Karpas-422 (cell line): ENCODE data around the gene NAT14. TPM values are rescaled to one million over a fixed set of nuclear protein-coding genes. Genes with fewer than 3 reads are reported as not detected.

Source experiments
- DNase-seq: peaks from one replicate; pipeline ENCODE4 v3.0.0-alpha.2; 2015
- H2AFZ ChIP-seq: fragments of 200-600 bp; sonication (generic); 2 replicates; pipeline ENCODE4 v1.6.1; 2014; ENCODE audit warnings: antibody characterized with exemption, low read length, mixed read lengths
- H3K27ac ChIP-seq: fragments of 200-600 bp; sonication (generic); 2 replicates; pipeline ENCODE4 v1.5.1; 2014; ENCODE audit warnings: mild to moderate bottlenecking, low read length, moderate library complexity
- H3K27me3 ChIP-seq: fragments of 200-600 bp; sonication (generic); 2 replicates; pipeline ENCODE4 v1.6.1; 2014; ENCODE audit warnings: low read length, mixed read lengths
- H3K36me3 ChIP-seq: fragments of 200-600 bp; sonication (generic); 2 replicates; pipeline ENCODE4 v1.6.1; 2014; ENCODE audit warnings: low read length, mixed read lengths; ENCODE audit not compliant: insufficient read depth
- H3K4me1 ChIP-seq: fragments of 200-600 bp; sonication (generic); 2 replicates; pipeline ENCODE4 v1.6.1; 2014; ENCODE audit warnings: mild to moderate bottlenecking, low read length, mixed read lengths
- H3K4me2 ChIP-seq: fragments of 200-600 bp; sonication (generic); 2 replicates; pipeline ENCODE4 v1.6.1; 2014; ENCODE audit warnings: low read length, low read depth, mild to moderate bottlenecking; ENCODE audit not compliant: poor library complexity, severe bottlenecking
- H3K4me3 ChIP-seq: fragments of 200-600 bp; sonication (generic); 2 replicates; pipeline ENCODE4 v1.5.1; 2014; ENCODE audit warnings: mild to moderate bottlenecking, antibody characterized with exemption, low read length, mixed read lengths
- H3K79me2 ChIP-seq: fragments of 200-600 bp; sonication (generic); 2 replicates; pipeline ENCODE4 v1.6.1; 2014; ENCODE audit warnings: mild to moderate bottlenecking, low read length, mixed read lengths
- H3K9ac ChIP-seq: fragments of 200-600 bp; sonication (generic); 2 replicates; pipeline ENCODE4 v1.6.0; 2014; ENCODE audit warnings: low read length
- H3K9me2 ChIP-seq: fragments of 200-600 bp; sonication (generic), shearing (Covaris generic); replicated peaks from 2 replicates; pipeline ENCODE4 v1.6.0; 2014; ENCODE audit warnings: mild to moderate bottlenecking, low read length, moderate library complexity; ENCODE audit not compliant: insufficient read depth
- H3K9me3 ChIP-seq: fragments of 300-700, 200-600 bp; sonication (generic); 2 replicates; pipeline ENCODE4 v1.6.1; 2014; ENCODE audit warnings: low read length, mixed read lengths
- H4K20me1 ChIP-seq: fragments of 200-600 bp; sonication (generic); 2 replicates; pipeline ENCODE4 v1.6.1; 2014; ENCODE audit warnings: mild to moderate bottlenecking, antibody characterized with exemption, low read length, low read depth; ENCODE audit not compliant: insufficient read depth
- total RNA-seq: library from RNA; depleted of rRNA; stranded (reverse); fragments of >200 nt; shearing (Covaris generic); gene quantifications from 2 replicates; pipeline ENCODE4 v1.2.3, GENCODE V29; 2014; ENCODE audit warnings: low replicate concordance; rRNA removed

Gene NAT14
- total RNA-seq, 1 experiment from 2014 or later, result 29.7 TPM

DNA sequence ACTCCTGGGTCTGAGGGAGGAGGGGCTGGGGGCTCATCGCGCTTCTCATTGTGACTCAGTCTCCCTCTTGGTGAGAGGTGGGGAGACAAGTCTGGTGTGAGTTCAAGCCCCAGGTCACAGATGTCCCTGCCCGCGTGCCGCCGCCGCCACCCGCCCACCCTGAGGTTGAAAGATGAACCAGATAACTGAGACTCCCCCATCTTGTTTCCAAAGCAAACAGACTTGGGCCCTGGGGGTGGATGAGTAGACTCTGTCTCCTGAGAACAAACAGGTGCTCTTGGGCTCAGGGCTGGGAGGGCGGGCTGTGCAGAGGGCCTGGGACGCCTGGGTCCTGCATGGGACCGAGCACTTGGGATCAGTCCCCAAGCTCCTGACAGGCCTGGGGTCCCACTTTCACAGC, 51.4 kb downstream of the NAT14 start:
- DNase-seq, result no peak
- Histone ChIP-seq H3K27me3 (no peaks in the 10 kb centered on the region), H2AFZ (no peak overlapping the region), H3K9ac (no peak overlapping the region), H3K9me2 (no peaks in the 10 kb centered on the region), H3K36me3 (no peaks in the 10 kb centered on the region), H4K20me1 (no peaks in the 10 kb centered on the region), H3K79me2 (no peaks in the 10 kb centered on the region), H3K27ac (no peak overlapping the region), H3K4me1 (no peaks in the 10 kb centered on the region), H3K4me3 (no peak overlapping the region), H3K4me2 (no peak overlapping the region), H3K9me3 (no peaks in the 10 kb centered on the region)

Other genes with a start within 250 kb of the NAT14 start
- 134 and 231 TPM in 2 replicates for gene PPP6R1, start 226.2 kb upstream of the NAT14 start, total RNA-seq
- gene HSPBP1, start 205.1 kb upstream of the NAT14 start, total RNA-seq, result 35.0 and 62.5 TPM in 2 replicates
- 15.5 and 31.0 TPM in 2 replicates for gene BRSK1, start 201.2 kb upstream of the NAT14 start, total RNA-seq
- gene TMEM150B, start 159.8 kb upstream of the NAT14 start, total RNA-seq, result 0.61 TPM in 1 of 2 replicates, not detected in the other
- 10.3 and 46.1 TPM in 2 replicates for gene KMT5C, start 145.3 kb upstream of the NAT14 start, total RNA-seq
- gene COX6B2, start 130.5 kb upstream of the NAT14 start, total RNA-seq, result not detected in 2 replicates
- gene GARIN5B, start 121.9 kb upstream of the NAT14 start, total RNA-seq, result not detected in 2 replicates
- gene IL11, start 114.7 kb upstream of the NAT14 start, total RNA-seq, result 0.40 and 0.41 TPM in 2 replicates
- gene TMEM190, start 108.4 kb upstream of the NAT14 start, total RNA-seq, result not detected in 2 replicates
- gene TMEM238, start 100.9 kb upstream of the NAT14 start, total RNA-seq, result 0.89 and 8.0 TPM in 2 replicates
- gene RPL28, start 99.3 kb upstream of the NAT14 start, total RNA-seq, result 959 and 1,311 TPM in 2 replicates
- gene UBE2S, start 77.4 kb upstream of the NAT14 start, total RNA-seq, result 291 and 1,094 TPM in 2 replicates
- gene SHISA7, start 41.9 kb upstream of the NAT14 start, total RNA-seq, result not detected in 2 replicates
- 102 and 151 TPM in 2 replicates for gene ISOC2, start 23.5 kb upstream of the NAT14 start, total RNA-seq
- not detected in 2 replicates for gene C19orf85, start 20.4 kb upstream of the NAT14 start, total RNA-seq
- 1.1 and 6.2 TPM in 2 replicates for gene ZNF628, start 8.6 kb upstream of the NAT14 start, total RNA-seq
- 1.0 TPM in 1 of 2 replicates, not detected in the other for gene SSC5D, start 3.2 kb downstream of the NAT14 start, total RNA-seq
- not detected in 2 replicates for gene SBK2, start 51.9 kb downstream of the NAT14 start, total RNA-seq
- gene SBK3, start 60.4 kb downstream of the NAT14 start, total RNA-seq, result not detected in 2 replicates
- 5.0 and 8.5 TPM in 2 replicates for gene ZNF579, start 95.7 kb downstream of the NAT14 start, total RNA-seq
- 6.4 and 12.2 TPM in 2 replicates for gene FIZ1, start 114.3 kb downstream of the NAT14 start, total RNA-seq
- gene ZNF524, start 115.1 kb downstream of the NAT14 start, total RNA-seq, result 8.4 and 20.3 TPM in 2 replicates
- gene ZNF865, start 120.5 kb downstream of the NAT14 start, total RNA-seq, result 3.6 and 8.6 TPM in 2 replicates
- 2.8 and 3.5 TPM in 2 replicates for gene ZNF784, start 139.4 kb downstream of the NAT14 start, total RNA-seq
- 44.3 and 47.5 TPM in 2 replicates for gene ZNF580, start 155.8 kb downstream of the NAT14 start, total RNA-seq
- 119 and 128 TPM in 2 replicates for gene ZNF581, start 158.5 kb downstream of the NAT14 start, total RNA-seq
- gene CCDC106, start 163.0 kb downstream of the NAT14 start, total RNA-seq, result 26.2 and 54.8 TPM in 2 replicates
- gene U2AF2, start 169.8 kb downstream of the NAT14 start, total RNA-seq, result 107 and 272 TPM in 2 replicates
- 21.2 and 52.5 TPM in 2 replicates for gene EPN1, start 190.0 kb downstream of the NAT14 start, total RNA-seq